ENCODE measurements around the gene GOLGA1. TPM values are rescaled to one million over a fixed set of nuclear protein-coding genes. Genes with fewer than 3 reads are reported as not detected.

Gene GOLGA1
- total and polyA plus RNA-seq, 2 of the 13 experiments (the other 11 are each of a cell fraction or from before 2014, with no cell fraction given), result 12.7 to 15.9 TPM

- no peak for TF ChIP-seq ZNF646 (CRISPR knock-in tag; IDR thresholded peaks at IDR 0.05)
- TF ChIP-seq PAWR (CRISPR knock-in tag; IDR thresholded peaks at IDR 0.05; ENCODE audit: borderline replicate concordance), result no peak
- no peak for TF ChIP-seq BCL3 (CRISPR knock-in tag; IDR thresholded peaks at IDR 0.05)
- no peak for TF ChIP-seq NCOA2 (CRISPR knock-in tag; IDR thresholded peaks at IDR 0.05)
Observed at GRCh38 chr9:124929464-124929863, 11.4 kb downstream of the GOLGA1 start (continued).

GRCh38 chr9:124928116-124928515 is 12.8 kb downstream of the GOLGA1 start:
- POLR2A ChIA-PET, result no interaction called here
- no peak for DNase-seq (ENCODE audit: low spot score)
- Histone ChIP-seq H3K79me2 (ENCODE audit: insufficient read depth, low read length) (no peaks in the 10 kb centered on the region), H3K4me2 (ENCODE audit: low read depth, low read length) (no peak overlapping the region), H3K4me1 (ENCODE audit: insufficient read depth, low read length) (no peaks in the 10 kb centered on the region), H3K27me3 (ENCODE audit: control insufficient read depth in 1 of 2, insufficient read depth in 2 of 2, low read length in 2 of 2) (no peaks in the 10 kb centered on the region), H2AFZ (ENCODE audit: low read length) (no peak overlapping the region), H3K4me3 (replicated peaks in 1 of 3; ENCODE audit: insufficient read depth in 1 of 3, low read depth in 2 of 3, low read length in 3 of 3) (no peak overlapping the region), H3K9ac (ENCODE audit: insufficient read depth, low read depth, low read length) (no peak overlapping the region), H3K36me3 (replicated peaks in 1 of 2; ENCODE audit: control insufficient read depth in 1 of 2, insufficient read depth in 2 of 2, low read length in 2 of 2) (peaks cover 9 to 30% of the 10 kb centered on the region in 2 experiments), H3K9me3 (ENCODE audit: low read length) (no peaks in the 10 kb centered on the region), H4K20me1 (ENCODE audit: insufficient read depth, low read length) (no peaks in the 10 kb centered on the region), H3K27ac (ENCODE audit: extremely low read length, insufficient read depth, low read length) (no peak overlapping the region)
- BruUV-seq (replicated peaks), result no TSS peak
- no peak for FAIRE-seq
- intact Hi-C loops (cut with micrococcal nuclease; ENCODE audit: unreplicated experiment), result no loop called here
- 93% methylated on average over 3 of the region's 3 CpGs for WGBS (ENCODE audit: low lambda C conversion rate)
- CTCF ChIA-PET (ENCODE audit: low intra/inter-chr PET ratio, low total read pairs), result no interaction called here
- no peak for ATAC-seq
- in situ Hi-C loops (cut with HindIII; ENCODE audit: extremely low pct_ligation_motif_present, low pct_unique_long_range_greater_than_20kb), result no loop called here
- TF ChIP-seq TEAD2 (CRISPR knock-in tag; IDR thresholded peaks at IDR 0.05), result no peak
- TF ChIP-seq KAT2B (IDR thresholded peaks at IDR 0.05; ENCODE audit: borderline replicate concordance, low read depth, low read length), result no peak
- no peak for TF ChIP-seq SRSF9 (IDR thresholded peaks at IDR 0.05; ENCODE audit: borderline replicate concordance, insufficient read depth, low read depth, low read length, poor library complexity, severe bottlenecking)

Measured in HepG2 (cell line).